GM03348 (cell line): ENCODE data around the gene TLR2.
A peak's percentile ranks its signal among the peaks of the same experiment; 100 is the strongest.
"Not testable (repeated sequence)": the region's sequence is repeated elsewhere in the genome, so short reads cannot be mapped to it uniquely, and the experiment has no call there.

ENCODE experiments used
- DNase-seq: peaks from one replicate; pipeline ENCODE4 v3.0.0; 2012; ENCODE audit warnings: low spot score

Gene TLR2

DNA sequence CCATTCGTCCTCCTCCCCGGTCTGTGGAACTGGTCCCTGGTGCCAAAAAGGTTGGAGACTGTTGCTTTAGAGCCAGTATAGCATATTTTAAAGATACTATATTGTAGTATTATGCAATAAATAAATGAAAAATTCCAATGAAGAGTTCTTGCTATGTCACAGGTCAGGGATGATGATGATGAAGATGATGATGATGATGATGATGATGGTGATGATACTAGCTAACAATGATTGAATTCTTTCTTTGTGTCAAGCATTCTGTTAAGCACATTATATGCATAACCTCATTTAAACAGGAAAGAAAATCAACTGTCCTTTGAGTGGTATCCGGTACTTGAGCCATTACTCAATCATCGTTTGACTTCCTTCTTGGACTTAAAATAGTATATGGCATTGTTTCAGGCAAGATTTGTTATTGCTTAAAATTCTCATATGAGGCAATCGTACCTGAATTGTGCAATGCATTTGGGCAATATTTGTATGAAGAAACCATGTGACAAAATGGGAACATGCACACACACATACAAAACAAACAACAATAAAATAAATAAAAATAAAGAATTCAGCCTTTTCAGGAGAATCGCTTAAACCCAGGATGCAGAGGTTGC, 22.8 kb upstream of the TLR2 start:
- DNase-seq = no peak

DNA sequence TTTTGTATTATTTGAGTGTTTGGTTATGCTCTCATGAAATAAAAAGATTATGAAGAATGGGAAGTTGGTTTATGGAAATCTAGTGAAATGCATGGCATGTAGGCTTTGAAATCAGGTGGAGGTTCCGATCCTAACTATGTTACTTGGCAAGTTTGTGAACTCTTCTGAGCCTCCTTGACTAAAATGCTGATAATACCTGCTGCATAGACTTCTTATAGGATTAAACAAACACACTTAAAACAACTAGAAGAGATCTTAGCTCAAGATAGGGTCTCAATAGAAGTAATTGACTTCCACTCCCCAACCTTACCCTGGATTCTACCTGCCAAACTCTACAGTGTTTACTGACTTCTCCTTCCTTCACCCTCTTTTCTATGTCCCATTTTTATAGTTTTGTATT, 22.2 kb upstream of the TLR2 start:
- DNase-seq = no peak

DNA sequence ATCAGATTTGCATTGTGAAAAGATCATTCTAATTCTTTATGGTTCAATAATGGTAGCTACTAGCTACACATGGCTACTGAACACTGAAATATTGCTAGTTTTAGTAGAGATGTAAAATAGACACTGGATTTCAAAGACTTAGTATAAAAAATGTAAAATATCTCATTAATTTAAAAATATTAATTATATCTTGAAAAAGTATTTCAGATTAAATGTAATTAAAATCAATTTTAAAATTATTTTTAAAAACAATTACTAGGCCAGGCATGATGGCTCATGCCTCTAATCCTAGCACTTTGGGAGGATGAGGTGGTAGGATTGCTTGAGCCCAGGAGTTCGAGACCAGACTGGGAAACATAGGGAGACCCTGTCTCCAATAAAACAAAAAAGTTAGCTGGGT, 20.4 kb upstream of the TLR2 start:
- no peak for DNase-seq

DNA sequence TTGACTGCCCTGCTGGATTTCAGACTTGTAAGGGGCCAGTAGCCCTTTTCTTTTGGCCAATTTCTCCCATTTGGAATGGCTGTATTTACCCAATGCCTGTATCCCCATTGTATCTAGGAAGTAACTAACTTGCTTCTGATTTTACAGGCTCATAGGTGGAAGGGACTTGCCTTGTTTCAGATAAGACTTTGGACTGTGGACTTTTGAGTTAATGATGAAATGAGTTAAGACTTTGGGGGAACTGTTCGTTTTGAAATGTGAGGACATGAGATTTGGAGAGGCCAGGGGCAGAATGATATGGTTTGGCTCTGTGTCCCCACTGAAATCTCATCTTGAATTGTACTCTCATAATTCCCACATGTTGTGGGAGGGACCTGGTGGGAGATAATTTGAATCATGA, 17.6 kb upstream of the TLR2 start:
- not testable (repeated sequence) for DNase-seq

DNA sequence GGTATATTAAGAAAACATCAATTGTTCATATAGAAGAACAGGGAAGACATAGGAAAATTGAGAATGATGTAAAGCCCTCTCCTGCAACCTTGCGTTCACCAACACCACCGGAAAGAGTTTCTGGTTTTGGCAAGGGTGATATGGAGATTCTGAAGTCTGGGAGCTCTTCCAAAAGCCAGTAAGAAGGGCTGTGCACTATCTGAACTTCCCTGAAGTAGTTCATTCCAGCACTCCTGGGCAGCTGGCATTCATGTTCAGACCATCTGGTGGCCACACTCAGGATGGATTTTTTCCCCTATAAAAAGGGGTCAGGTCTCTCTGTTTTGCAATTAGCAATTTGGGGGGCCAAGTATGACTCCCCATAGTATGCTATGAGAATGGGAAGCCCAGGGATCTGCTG, 15.4 kb upstream of the TLR2 start:
- DNase-seq = no peak

DNA sequence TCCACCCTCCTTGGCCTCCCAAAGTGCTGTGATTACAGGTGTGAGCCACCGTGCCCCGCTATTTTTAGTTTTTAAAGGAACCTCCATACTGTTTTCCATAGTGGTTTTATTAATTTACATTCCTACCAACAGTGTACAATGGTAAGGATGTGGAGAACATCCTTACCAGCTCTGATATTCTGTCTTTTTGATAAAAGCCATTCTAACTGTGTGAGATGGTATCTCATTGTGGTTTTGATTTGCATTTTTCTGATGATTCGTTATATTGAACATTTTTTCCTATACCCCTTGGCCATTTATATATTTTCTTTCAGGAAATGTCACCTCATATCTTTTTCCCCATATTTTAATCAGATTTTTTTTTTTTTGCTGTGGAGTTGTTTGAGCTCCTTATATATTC, 14.2 kb upstream of the TLR2 start:
- DNase-seq = no peak

DNA sequence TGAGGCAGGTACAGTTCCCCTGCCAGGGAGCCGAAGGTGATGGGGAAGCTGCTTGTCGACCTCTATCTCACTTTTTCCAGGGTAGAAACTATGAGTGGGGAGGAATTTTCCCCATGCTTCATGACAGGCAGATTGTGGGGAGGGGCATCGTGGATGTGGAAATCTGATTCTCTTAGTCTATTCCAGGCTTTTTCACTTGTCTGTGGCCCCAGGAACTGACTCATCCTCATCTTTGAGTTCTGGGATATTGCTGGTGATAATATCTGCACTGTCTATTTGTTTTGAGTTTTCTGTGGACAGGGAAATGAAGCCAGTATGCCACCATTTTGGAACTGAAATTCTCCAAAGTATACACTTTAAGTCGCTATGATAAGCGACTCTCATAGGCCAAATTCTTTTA, 7.6 kb upstream of the TLR2 start:
- no peak for DNase-seq

DNA sequence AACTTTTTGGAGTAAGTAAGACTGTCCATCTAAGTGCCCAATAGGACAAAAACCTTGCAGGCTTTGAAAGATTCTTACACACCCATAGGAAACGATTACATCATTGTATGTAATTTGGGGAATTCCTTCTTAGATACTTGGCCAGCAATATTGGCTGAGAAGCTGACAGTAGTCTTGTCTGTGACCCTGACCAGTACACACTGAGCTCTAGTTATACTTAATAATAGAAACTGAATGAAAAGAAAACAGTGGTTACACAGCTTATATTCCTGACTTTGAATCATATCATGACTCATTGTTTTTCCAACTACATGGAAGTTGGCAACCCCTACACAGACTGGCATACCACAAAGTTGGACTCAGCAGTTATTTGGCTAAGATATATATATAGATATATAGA, 7.1 kb upstream of the TLR2 start:
- DNase-seq = peak; percentile 39

DNA sequence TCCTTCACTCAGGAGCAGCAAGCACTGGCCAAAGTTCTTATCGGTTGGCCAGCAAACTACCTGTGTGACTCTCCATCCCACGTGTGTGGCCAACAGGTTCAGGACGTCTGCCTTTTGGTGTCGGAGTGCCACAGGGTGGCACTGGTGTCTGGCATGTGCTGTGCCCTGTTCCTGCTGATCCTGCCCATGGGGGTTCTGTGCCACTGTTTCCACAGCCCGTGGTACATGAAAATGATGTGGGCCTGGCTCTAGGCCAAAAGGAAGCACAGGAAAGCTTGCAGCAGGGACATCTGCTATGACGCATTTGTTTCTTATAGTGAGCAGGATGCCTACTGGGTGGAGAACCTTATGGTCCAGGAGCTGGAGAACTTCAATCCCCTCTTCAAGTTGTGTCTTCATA, 4.6 kb upstream of the TLR2 start:
- DNase-seq = no peak

DNA sequence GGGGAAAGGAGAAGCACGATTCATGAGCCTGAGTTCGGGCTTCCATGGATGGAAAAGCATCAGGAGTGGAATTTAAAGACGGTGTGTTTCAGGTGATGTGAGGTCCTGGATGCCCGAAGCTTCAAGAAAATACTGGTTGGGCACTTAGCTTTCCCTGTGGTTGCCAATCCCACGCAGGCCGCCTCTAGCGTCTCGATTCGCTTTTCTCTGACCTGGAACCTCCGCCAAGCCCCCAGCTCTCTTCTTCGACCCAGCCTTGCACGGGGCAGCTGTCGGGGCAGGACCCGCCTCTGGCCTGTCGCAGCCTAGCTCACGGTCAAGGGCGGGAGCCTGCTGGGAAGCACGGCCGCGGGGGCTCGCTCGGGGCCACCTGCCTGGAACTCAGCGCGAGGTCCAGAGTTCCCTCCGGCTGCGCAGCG, 308 bp upstream of the TLR2 start:
- no peak for DNase-seq

DNA sequence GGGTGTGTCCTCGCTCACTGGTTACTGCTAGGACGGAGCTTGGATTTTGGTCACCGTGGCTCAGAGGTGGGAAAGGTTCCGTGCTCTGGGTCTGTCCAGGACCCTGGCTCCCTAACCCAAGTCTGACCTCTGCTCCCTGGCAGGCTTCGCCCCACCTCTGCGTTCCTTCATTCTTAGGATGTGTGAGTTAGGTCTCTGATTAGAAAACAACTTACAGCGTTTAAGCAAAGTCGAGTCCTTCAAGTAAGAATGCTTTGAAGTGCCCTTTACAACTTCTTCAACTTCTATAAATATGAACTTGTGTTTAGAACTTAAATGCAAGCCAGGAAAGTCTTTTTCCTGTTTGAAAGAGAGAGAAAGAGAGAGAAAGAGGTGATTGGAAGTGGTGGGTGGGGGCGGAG, 891 bp downstream of the TLR2 start:
- no peak for DNase-seq

DNA sequence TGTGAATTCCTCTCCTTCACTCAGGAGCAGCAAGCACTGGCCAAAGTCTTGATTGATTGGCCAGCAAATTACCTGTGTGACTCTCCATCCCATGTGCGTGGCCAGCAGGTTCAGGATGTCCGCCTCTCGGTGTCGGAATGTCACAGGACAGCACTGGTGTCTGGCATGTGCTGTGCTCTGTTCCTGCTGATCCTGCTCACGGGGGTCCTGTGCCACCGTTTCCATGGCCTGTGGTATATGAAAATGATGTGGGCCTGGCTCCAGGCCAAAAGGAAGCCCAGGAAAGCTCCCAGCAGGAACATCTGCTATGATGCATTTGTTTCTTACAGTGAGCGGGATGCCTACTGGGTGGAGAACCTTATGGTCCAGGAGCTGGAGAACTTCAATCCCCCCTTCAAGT, 20.4 kb downstream of the TLR2 start:
- no peak for DNase-seq

DNA sequence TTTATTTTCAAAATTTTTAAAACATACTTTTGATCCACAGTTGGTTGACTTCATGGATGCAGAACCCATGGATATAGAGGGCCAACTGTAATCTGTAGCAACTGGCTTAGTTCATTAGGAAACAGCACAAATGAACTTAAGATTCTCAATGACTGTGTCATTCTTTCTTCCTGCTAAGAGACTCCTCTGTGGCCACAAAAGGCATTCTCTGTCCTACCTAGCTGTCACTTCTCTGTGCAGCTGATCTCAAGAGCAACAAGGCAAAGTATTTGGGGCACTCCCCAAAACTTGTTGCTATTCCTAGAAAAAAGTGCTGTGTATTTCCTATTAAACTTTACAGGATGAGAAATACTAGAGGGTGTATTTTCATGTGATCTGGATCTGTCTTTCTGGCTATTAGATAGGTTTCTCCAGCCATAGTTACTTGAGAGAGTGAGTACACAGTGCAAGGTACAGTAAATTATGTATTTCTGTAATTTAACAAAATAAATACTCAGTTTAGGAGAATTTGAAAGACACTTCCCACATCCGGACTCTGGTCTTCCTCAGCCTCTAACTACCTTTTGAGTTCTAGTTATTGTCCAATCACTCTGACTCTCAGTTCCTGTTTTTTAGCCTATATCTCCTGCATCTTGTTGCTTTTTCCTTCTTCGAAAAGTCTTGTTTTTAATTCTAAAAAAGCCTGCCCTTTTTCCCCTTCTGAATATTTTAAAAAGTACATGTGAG, 21.8 kb downstream of the TLR2 start:
- no peak for DNase-seq

DNA sequence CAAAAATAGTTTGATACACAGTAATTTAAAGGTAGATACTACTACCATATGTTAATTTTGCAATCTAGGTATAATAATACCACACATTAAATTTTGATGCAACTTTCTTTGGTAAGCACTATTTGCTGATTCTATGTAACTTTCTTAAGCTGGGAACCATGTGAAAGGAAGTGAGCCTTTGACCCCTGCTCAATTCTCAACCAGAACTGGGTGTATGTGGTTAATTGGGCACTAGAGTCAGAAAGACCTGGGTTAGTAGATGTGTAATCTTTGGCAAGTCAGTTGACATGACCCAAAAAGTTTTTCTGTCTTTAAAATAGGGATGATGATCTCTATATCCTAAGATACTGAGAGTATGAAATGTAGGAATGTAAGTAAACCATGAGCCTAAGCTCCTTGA, 22.4 kb downstream of the TLR2 start:
- DNase-seq = no peak

DNA sequence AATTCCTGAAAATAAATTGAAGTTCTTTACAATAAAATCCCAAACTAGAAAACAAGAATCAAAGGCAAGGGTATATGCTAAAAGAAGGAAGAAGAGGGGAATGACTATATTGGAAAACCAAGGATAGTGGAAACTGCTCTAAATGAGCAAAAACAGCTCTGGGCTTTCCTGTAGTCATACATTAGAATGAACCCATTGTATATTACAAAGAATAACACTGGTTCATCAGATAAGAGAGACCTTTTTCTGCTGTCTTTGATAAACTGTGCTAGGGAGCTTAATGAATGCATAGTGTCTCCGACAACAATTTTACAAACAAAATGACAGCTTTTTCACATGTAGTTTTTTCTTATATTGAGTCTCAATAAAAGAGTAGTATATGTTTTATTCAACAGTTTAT, 26.6 kb downstream of the TLR2 start:
- DNase-seq = no peak

DNA sequence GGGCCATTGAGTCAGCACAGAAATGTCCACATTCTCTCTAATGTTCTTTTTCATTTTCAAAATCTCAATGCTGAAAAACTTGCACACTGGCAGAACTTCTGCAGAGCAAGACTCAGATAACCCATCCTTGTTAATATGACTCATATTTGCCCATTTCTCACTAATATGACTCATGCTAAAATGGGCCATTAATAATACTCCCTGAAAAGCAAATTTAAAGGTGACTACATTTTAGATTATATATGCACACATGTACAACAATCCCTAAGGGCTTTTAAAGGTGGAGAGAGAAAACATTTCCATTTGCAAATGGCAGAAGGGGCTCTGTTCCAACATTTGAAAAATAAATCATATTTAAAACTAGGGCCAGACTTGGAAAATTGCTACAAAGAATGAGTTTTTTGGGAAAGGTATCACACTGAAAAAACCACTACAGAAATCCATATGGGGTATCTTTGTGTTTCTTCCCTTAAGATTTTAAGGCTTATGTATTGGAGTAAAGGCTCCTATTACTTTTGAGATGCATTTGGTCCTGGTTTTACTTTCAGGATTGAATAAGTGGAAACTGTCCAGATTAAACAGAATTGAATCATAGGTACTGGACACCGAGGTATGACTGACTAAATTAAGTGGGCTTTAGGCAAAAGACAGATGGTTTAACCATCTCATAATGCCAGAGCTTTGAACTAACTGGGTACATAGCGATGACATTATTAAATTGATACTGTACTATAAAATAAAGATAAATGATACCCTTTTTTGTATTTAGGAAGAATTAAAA, 30.0 kb downstream of the TLR2 start:
- DNase-seq = no peak

DNA sequence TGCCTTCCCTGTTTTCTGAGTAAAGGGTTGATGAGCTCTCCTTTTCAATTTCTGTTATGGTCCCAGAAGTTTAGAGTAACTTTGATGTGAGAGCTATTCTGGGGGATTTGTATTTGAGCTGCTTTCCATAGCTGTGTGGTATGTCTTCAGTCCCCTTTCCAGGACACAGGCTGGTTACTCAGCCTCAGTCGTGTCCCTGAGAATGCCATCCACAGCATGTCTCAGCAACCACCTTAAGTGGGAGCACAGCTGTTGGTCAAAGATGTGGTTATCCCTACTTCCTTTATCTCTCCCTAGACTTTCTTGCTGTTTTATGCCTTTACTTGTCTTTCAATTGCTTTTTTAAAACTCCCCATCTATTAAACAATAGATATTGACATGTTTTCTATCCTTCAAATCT, 38.0 kb downstream of the TLR2 start:
- DNase-seq = no peak

DNA sequence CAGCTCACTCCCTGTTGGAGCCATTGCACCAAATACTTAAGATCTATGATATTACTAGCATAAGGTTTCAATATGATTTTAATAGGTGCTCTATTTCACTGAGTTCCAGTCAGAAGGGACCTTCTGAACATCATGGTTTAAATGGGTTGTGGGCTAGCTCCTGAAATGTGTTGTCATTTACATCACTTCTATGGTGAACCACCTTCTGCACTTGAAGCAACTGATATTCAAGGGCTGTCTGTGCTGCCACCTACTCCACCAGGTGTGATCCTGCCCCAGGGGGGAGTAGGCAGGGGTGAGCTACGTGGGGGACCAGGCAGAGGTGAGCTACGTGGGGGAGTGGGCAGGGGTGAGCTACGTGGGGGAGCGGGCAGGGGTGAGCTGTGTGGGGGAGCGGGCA, 40.5 kb downstream of the TLR2 start:
- no peak for DNase-seq

DNA sequence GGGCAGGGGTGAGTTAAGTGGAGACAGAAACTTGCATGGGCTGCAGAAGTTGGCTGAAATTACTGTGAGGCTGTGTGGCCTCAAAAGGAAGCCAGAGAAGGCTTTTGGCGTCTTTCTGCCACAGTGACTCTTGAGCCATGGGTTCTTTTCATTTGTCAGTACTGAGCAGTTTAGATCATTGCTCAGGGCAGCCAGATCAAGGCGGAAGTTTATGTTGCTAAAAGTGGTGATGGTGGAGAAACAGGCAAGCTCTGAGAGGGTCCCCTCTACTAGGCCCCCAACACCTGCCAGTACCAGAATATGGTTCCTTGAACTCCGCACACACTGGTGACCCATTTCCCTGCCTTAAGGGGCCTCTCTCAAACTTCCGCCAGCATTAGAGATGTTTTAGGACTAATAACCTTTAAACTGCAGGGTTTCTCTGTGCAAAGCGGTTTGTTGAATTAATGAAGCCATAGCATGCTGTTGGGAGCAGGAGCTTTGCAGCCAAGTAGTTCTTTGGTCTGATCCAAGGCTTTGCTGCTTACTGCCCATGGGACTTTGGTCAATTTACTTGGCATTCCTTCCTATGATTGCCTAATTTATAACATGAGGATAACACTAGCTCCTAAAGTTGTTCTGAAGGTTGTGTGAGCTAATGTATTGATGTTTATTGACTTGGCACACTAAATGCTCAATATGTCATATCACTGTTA, 41.2 kb downstream of the TLR2 start:
- DNase-seq = no peak

DNA sequence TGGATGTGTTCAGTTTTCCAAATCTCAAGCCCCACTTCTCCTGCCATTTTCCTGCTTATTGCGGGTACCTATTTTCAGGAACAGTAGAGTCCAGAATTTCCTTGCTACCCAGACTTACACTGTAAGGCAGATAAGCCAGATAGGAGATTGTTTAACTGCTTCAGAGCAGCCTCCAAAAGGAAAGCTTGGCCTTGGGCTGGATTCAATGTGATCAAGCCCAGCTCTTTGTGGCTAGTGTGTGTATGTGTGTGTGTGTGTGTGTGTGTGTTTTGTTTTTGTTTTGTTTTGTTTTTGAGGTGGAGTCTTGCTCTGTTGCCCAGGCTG, 41.7 kb downstream of the TLR2 start:
- no peak for DNase-seq

DNA sequence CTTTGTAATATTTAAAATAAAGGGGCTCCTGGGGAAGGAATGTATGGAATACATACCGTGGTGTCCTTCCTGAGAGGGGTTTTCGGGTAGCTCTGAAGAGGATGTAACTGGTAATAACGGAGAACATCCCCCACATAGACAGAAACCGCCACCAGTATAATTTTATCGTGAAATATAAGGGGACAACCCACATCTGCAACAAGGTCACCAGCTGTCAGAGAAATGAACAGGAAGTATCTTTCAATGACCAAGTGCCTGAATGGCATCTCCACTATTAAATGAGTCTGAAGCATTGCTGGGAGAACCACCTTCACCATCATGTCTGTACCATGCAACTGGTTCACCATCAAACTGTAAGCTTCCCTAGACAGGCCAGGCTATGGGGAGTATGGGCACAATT, 44.1 kb downstream of the TLR2 start:
- no peak for DNase-seq

DNA sequence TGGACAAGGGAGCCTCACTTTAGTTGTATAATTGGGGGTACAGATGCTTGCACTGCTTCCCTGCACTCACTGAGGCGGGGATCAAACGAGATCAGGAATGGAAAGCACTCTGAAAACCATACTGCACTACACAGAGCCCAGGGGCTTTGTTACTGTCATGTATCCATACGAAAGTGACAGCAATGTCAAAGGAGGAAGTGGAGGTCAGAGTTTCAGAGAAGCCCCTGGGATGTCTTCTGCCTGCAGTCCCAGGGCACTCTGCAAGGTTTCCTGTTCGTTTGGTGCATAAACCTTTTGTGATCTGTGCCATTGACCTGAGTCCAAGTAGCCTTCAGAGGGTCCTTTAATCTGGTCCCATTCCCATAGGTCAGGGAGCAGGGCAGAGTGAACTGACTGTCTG, 44.6 kb downstream of the TLR2 start:
- no peak for DNase-seq

DNA sequence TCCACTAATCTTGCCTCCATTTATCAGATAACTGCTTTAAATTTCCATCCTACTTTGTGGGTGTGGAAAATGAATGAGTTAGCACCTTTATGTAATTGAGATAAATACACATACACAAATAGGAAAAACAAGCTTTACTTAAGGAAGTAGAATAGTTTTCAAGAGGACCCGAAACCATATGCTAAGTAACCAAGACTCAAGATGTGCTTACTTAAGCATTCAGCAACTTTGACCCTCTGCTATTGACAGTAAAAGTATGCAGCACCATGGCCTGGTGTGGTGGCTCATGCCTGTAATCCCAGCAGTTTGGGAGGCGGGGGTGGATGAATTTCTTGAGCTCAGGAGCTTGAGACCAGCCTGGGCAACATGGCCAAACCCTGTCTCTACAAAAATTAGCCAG, 45.8 kb downstream of the TLR2 start:
- DNase-seq = no peak
